ENCODE data around the gene NAT8L.

Gene NAT8L

DNA sequence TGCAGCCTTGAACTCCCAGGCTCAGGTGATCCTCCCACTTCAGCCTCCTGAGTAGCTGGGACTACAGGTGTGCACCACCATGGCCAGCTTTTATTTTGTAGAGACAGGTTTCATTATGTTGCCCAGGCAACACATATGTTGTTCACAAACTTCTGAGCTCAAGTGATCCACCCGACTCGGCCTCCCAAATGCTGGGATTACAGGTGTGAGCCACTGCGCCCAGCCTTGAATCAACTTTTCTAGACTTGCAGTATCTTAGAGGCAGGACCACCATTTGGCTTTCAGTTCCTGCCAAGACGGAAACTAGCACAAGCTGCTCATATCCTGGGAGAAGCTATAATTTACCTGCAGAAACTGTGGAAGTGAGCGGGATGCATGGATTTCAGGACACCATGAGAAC is 19.9 kb downstream of the NAT8L start:
- H3K4me3 ChIP-seq (replicated peaks; ENCODE audit: low read depth, low read length): no peak overlapping the region
- TF ChIP-seq, protein P1, sequence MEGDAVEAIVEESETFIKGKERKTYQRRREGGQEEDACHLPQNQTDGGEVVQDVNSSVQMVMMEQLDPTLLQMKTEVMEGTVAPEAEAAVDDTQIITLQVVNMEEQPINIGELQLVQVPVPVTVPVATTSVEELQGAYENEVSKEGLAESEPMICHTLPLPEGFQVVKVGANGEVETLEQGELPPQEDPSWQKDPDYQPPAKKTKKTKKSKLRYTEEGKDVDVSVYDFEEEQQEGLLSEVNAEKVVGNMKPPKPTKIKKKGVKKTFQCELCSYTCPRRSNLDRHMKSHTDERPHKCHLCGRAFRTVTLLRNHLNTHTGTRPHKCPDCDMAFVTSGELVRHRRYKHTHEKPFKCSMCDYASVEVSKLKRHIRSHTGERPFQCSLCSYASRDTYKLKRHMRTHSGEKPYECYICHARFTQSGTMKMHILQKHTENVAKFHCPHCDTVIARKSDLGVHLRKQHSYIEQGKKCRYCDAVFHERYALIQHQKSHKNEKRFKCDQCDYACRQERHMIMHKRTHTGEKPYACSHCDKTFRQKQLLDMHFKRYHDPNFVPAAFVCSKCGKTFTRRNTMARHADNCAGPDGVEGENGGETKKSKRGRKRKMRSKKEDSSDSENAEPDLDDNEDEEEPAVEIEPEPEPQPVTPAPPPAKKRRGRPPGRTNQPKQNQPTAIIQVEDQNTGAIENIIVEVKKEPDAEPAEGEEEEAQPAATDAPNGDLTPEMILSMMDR (IDR thresholded peaks at IDR 0.05; ENCODE audit: low read length, missing control alignments): no peak
- no peak for DNase-seq (ENCODE audit: low read depth)

DNA sequence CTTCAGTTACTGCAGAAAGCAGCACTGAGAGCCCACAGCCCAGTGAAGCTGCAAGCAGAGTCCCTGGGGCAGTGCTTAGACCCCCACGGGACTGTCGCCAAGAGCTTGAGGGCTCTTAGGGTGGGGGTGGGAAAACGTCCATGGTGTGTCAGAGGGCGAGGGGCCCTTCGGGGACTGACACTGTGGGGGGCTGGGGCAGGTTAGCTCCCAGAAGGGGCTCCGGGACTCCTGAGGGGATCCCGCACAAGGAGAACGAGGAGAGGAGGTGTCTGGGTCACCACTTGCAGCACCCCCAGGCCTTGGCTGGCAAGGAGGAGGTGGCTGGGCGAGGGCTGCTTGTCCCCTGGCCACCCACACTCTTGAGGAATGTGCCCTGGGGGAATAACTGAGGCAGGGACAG is 20.8 kb downstream of the NAT8L start:
- no peak overlapping the region for H3K4me3 ChIP-seq (replicated peaks; ENCODE audit: low read depth, low read length)
- no peak for DNase-seq (ENCODE audit: low read depth)
- TF ChIP-seq, protein P1 (IDR thresholded peaks at IDR 0.05; ENCODE audit: low read length, missing control alignments): no peak

DNA sequence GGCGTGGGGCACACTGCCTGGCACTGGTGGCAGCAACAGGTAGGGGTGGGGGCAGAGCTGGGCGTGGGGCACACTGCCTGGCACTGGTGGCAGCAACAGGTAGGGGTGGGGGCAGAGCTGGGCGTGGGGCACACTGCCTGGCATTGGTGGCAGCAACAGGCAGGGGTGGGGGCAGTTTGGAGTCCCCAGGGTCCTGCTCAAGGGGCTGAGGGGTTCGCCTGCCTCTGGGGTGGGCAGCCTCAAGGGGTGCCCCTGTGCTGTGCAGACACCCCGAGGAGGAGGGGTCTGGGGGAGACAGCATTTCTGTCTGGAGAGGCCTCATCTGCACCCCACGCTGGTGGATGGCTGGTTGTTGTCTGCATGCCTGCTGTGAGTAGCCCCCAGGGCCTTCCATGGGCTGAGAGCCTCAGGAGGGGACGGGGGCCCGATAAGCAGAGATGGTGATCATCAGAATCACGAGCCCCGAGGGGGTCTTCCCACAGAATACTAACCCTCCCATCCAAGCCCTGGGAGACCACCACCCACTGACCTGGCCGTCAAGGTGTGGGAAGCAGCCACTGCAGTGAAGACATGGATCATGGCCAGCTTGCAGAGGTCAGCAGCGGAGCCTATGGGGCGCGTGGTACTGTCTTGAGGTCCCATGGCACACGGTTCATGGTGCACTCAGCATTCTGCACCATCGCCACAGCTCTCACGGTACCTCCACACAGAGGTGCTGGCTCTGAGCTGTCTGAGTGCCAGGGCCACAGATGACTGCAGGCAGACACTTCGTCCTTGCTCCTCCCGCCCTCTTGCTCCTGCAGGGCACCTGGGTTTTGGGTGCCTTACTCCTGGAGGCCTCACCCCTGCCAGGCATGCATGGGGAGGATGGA is 21.5 kb downstream of the NAT8L start:
- TF ChIP-seq, protein P1 (IDR thresholded peaks at IDR 0.05; ENCODE audit: low read length, missing control alignments): no peak
- no peak overlapping the region for H3K4me3 ChIP-seq (replicated peaks; ENCODE audit: low read depth, low read length)
- no peak for DNase-seq (ENCODE audit: low read depth)

DNA sequence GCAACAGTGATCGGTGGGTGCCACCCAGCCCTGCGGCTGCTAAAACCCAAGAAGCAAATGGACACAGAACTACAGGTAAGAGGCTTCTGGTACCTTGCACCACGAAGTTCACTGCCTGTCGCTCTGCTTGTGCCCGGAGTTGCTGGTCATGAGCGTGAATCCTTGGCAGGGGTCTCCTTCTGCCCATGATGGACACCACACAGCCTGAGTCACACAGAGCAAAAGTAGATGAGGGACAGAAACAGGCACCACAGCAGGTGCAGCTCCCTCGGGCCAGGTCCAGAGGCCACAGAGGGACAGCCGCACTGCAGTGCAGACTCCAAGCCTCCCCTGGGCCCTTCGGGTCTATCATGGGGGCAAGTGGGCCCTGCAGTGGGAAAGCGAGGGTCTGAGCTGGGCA is 22.4 kb downstream of the NAT8L start:
- TF ChIP-seq, protein P1 (IDR thresholded peaks at IDR 0.05; ENCODE audit: low read length, missing control alignments): no peak
- no peak for DNase-seq (ENCODE audit: low read depth)
- H3K4me3 ChIP-seq (replicated peaks; ENCODE audit: low read depth, low read length): no peak overlapping the region

DNA sequence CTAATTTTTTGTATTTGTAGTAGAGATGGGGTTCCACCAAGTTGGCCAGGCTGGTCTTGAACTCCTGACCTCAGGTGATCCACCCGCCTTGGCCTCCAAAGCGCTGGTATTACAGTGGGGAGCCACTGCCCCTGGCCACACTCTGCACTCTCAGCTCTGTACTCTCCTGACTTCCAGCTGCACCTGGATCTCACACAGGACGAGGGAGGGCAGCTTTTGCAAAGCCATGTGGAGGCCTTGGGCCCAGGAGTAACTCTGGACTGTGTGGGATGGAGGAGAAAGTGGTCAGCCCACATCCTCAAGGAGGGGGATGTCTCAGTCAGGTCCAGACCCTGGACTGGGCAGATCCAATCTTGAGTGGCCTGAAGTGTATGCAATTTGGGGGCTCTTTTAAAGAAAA is 23.0 kb downstream of the NAT8L start:
- H3K4me3 ChIP-seq (replicated peaks; ENCODE audit: low read depth, low read length): no peak overlapping the region
- TF ChIP-seq, protein P1 (IDR thresholded peaks at IDR 0.05; ENCODE audit: low read length, missing control alignments): no peak
- no peak for DNase-seq (ENCODE audit: low read depth)

DNA sequence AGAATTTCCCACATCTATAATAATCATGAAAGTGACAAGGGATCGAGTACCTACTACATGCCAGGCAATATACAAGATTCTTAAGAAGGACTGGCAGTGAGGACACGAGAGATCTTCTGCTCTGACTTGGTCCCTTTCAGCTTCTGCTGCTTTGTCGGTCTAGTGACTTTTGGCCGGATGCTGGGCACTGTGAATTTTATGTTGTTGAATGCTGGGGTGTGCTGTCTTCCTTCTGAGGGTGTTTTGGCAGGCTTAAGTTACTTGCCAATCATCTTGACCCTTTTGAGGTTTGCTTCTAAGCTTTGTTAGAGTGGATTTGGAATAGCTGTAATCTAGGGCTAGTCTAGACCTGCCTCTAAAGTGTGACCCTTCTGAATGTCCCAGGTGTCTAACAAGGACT is 23.5 kb downstream of the NAT8L start:
- TF ChIP-seq, protein P1 (IDR thresholded peaks at IDR 0.05; ENCODE audit: low read length, missing control alignments): no peak
- DNase-seq (ENCODE audit: low read depth): no peak
- no peak overlapping the region for H3K4me3 ChIP-seq (replicated peaks; ENCODE audit: low read depth, low read length)
